K562 (cell line): ENCODE data around the gene IGFBPL1. TPM values are rescaled to one million over a fixed set of nuclear protein-coding genes. Genes with fewer than 3 reads are reported as not detected.

Experiments
- ELF1 ChIP-seq: fragments of 200-800 bp; sonication (Bioruptor generic); IDR thresholded peaks from 2 replicates; pipeline ENCODE4 v1.6.1; 2016; ENCODE audit warnings: missing genetic modification characterization, missing compliant biosample characterization
- SPI1 ChIP-seq: IDR thresholded peaks from 2 replicates; pipeline ENCODE4 v1.6.1; 2011; ENCODE audit warnings: low read depth, low read length, control low read depth, borderline replicate concordance
- ZNF75A ChIP-seq: fragments of 450-650 bp; formaldehyde crosslinking; IDR thresholded peaks from 2 replicates; pipeline ENCODE4 v1.4.0; 2020; ENCODE audit warnings: mild to moderate bottlenecking
- polyA plus RNA-seq, 8 experiments: library from polyadenylated mRNA; depleted of rRNA in 4 of 8; stranded (reverse) in 5 of 8; unstranded in 3 of 8; fragments of >200 nt; fragmentation: Nextera tagmentation in 2 of 8; fragmentation: Illumina TruSeq in 1 of 8; extraction: Ambion mirVana in 2 of 8; extraction: Trizol in 1 of 8; gene quantifications; 2 replicates each; pipeline versions ENCODE4 v1.2.1 to v1.2.3, GENCODE V29; 2011 to 2014; ENCODE audit warnings: inconsistent platforms in 1 of 8, missing spikeins in 1 of 8
- total RNA-seq, 7 experiments: library from RNA; depleted of rRNA in 6 of 7; stranded (reverse); fragments of >200 nt in 6 of 7; fragmentation: Illumina TruSeq in 2 of 7; extraction: Trizol in 2 of 7; gene quantifications; 2 replicates each; pipeline versions ENCODE4 v1.2.1 to v1.2.3, GENCODE V29; 2011 to 2021; ENCODE audit warnings: low replicate concordance in 1 of 7
- TF ChIP-seq, protein P1 (sequence below): sonication (generic); formaldehyde crosslinking; IDR thresholded peaks from 2 replicates; pipeline ENCODE4 v1.8.0; 2022; ENCODE audit warnings: mild to moderate bottlenecking, low read depth, missing genetic modification reagents
- TF ChIP-seq, protein P2 (sequence below): fragments of 450-650 bp; IDR thresholded peaks from 2 replicates; pipeline ENCODE4 v1.6.1; 2016; ENCODE audit warnings: mild to moderate bottlenecking, moderate library complexity
- TF ChIP-seq, protein P3 (sequence below): sonication (generic); formaldehyde crosslinking; IDR thresholded peaks from 2 replicates; pipeline ENCODE4 v1.8.0; 2023; ENCODE audit warnings: missing genetic modification reagents, mild to moderate bottlenecking, borderline replicate concordance

The IGFBPL1 gene
- total and polyA plus RNA-seq, 9 of the 15 experiments (the other 6 are each of a cell fraction or from before 2014, with no cell fraction given) = not detected

DNA sequence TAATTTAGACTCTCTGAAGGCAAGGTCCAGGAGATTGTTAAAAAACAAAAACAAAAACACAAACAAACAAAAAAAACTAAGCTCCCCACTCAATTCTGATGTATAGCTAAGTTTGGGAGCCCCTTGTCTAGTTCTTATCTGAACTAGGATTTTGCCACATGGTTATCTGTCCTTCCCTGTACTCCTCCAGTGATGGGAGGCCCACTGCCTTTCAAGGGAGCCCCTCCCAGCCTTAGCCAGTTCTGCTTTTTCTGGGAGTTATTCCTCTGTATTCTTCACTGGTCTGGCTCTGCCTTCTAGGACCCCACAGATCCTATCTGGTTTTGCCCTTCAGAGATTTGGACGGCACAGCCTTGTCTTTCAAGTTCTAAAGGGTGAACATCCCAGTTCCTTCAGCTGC, 33.8 kb downstream of the IGFBPL1 start (continued):
- TF ChIP-seq, protein P1, sequence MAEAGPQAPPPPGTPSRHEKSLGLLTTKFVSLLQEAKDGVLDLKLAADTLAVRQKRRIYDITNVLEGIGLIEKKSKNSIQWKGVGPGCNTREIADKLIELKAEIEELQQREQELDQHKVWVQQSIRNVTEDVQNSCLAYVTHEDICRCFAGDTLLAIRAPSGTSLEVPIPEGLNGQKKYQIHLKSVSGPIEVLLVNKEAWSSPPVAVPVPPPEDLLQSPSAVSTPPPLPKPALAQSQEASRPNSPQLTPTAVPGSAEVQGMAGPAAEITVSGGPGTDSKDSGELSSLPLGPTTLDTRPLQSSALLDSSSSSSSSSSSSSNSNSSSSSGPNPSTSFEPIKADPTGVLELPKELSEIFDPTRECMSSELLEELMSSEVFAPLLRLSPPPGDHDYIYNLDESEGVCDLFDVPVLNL (CRISPR knock-in tag) = no peak
- TF ChIP-seq, protein P2, sequence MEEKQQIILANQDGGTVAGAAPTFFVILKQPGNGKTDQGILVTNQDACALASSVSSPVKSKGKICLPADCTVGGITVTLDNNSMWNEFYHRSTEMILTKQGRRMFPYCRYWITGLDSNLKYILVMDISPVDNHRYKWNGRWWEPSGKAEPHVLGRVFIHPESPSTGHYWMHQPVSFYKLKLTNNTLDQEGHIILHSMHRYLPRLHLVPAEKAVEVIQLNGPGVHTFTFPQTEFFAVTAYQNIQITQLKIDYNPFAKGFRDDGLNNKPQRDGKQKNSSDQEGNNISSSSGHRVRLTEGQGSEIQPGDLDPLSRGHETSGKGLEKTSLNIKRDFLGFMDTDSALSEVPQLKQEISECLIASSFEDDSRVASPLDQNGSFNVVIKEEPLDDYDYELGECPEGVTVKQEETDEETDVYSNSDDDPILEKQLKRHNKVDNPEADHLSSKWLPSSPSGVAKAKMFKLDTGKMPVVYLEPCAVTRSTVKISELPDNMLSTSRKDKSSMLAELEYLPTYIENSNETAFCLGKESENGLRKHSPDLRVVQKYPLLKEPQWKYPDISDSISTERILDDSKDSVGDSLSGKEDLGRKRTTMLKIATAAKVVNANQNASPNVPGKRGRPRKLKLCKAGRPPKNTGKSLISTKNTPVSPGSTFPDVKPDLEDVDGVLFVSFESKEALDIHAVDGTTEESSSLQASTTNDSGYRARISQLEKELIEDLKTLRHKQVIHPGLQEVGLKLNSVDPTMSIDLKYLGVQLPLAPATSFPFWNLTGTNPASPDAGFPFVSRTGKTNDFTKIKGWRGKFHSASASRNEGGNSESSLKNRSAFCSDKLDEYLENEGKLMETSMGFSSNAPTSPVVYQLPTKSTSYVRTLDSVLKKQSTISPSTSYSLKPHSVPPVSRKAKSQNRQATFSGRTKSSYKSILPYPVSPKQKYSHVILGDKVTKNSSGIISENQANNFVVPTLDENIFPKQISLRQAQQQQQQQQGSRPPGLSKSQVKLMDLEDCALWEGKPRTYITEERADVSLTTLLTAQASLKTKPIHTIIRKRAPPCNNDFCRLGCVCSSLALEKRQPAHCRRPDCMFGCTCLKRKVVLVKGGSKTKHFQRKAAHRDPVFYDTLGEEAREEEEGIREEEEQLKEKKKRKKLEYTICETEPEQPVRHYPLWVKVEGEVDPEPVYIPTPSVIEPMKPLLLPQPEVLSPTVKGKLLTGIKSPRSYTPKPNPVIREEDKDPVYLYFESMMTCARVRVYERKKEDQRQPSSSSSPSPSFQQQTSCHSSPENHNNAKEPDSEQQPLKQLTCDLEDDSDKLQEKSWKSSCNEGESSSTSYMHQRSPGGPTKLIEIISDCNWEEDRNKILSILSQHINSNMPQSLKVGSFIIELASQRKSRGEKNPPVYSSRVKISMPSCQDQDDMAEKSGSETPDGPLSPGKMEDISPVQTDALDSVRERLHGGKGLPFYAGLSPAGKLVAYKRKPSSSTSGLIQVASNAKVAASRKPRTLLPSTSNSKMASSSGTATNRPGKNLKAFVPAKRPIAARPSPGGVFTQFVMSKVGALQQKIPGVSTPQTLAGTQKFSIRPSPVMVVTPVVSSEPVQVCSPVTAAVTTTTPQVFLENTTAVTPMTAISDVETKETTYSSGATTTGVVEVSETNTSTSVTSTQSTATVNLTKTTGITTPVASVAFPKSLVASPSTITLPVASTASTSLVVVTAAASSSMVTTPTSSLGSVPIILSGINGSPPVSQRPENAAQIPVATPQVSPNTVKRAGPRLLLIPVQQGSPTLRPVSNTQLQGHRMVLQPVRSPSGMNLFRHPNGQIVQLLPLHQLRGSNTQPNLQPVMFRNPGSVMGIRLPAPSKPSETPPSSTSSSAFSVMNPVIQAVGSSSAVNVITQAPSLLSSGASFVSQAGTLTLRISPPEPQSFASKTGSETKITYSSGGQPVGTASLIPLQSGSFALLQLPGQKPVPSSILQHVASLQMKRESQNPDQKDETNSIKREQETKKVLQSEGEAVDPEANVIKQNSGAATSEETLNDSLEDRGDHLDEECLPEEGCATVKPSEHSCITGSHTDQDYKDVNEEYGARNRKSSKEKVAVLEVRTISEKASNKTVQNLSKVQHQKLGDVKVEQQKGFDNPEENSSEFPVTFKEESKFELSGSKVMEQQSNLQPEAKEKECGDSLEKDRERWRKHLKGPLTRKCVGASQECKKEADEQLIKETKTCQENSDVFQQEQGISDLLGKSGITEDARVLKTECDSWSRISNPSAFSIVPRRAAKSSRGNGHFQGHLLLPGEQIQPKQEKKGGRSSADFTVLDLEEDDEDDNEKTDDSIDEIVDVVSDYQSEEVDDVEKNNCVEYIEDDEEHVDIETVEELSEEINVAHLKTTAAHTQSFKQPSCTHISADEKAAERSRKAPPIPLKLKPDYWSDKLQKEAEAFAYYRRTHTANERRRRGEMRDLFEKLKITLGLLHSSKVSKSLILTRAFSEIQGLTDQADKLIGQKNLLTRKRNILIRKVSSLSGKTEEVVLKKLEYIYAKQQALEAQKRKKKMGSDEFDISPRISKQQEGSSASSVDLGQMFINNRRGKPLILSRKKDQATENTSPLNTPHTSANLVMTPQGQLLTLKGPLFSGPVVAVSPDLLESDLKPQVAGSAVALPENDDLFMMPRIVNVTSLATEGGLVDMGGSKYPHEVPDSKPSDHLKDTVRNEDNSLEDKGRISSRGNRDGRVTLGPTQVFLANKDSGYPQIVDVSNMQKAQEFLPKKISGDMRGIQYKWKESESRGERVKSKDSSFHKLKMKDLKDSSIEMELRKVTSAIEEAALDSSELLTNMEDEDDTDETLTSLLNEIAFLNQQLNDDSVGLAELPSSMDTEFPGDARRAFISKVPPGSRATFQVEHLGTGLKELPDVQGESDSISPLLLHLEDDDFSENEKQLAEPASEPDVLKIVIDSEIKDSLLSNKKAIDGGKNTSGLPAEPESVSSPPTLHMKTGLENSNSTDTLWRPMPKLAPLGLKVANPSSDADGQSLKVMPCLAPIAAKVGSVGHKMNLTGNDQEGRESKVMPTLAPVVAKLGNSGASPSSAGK = no peak
- 0 out of 2 replicates have a peak, but pooled peaks have one; percentile 25 for TF ChIP-seq ZNF75A
- peak; percentile 98 for TF ChIP-seq SPI1
- TF ChIP-seq ELF1 = no peak
- TF ChIP-seq, protein P3, sequence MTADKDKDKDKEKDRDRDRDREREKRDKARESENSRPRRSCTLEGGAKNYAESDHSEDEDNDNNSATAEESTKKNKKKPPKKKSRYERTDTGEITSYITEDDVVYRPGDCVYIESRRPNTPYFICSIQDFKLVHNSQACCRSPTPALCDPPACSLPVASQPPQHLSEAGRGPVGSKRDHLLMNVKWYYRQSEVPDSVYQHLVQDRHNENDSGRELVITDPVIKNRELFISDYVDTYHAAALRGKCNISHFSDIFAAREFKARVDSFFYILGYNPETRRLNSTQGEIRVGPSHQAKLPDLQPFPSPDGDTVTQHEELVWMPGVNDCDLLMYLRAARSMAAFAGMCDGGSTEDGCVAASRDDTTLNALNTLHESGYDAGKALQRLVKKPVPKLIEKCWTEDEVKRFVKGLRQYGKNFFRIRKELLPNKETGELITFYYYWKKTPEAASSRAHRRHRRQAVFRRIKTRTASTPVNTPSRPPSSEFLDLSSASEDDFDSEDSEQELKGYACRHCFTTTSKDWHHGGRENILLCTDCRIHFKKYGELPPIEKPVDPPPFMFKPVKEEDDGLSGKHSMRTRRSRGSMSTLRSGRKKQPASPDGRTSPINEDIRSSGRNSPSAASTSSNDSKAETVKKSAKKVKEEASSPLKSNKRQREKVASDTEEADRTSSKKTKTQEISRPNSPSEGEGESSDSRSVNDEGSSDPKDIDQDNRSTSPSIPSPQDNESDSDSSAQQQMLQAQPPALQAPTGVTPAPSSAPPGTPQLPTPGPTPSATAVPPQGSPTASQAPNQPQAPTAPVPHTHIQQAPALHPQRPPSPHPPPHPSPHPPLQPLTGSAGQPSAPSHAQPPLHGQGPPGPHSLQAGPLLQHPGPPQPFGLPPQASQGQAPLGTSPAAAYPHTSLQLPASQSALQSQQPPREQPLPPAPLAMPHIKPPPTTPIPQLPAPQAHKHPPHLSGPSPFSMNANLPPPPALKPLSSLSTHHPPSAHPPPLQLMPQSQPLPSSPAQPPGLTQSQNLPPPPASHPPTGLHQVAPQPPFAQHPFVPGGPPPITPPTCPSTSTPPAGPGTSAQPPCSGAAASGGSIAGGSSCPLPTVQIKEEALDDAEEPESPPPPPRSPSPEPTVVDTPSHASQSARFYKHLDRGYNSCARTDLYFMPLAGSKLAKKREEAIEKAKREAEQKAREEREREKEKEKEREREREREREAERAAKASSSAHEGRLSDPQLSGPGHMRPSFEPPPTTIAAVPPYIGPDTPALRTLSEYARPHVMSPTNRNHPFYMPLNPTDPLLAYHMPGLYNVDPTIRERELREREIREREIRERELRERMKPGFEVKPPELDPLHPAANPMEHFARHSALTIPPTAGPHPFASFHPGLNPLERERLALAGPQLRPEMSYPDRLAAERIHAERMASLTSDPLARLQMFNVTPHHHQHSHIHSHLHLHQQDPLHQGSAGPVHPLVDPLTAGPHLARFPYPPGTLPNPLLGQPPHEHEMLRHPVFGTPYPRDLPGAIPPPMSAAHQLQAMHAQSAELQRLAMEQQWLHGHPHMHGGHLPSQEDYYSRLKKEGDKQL (CRISPR knock-in tag) = no peak
